Endothelial cell of umbilical vein (primary cell): ENCODE measurements around the gene DENND1A.

ENCODE experiments used
- CTCF ChIP-seq, 2 donors: IDR thresholded peaks; 1 replicate in 1 of 2; 2 replicates in 1 of 2; pipeline ENCODE4 v1.5.1; 2011; ENCODE audit warnings: low read length in 2 of 2, mild to moderate bottlenecking in 2 of 2, moderate library complexity in 2 of 2, control low read depth in 1 of 2, inconsistent platforms in 1 of 2, low read depth in 1 of 2; ENCODE audit not compliant: insufficient read depth in 1 of 2; ENCODE audit errors: extremely low read depth in 1 of 2
- EZH2 ChIP-seq: IDR thresholded peaks from 2 replicates; pipeline ENCODE4 v1.6.1; 2012; ENCODE audit warnings: borderline replicate concordance, low read depth, mild to moderate bottlenecking, moderate library complexity, low read length, inconsistent platforms; ENCODE audit not compliant: severe bottlenecking
- FOS ChIP-seq: IDR thresholded peaks from 2 replicates; pipeline ENCODE4 v1.6.1; 2011; ENCODE audit warnings: mild to moderate bottlenecking, low read length, moderate library complexity, borderline replicate concordance; ENCODE audit not compliant: insufficient read depth
- GATA2 ChIP-seq: IDR thresholded peaks from 2 replicates; pipeline ENCODE4 v1.7.0; 2011; ENCODE audit warnings: low read depth, mild to moderate bottlenecking, moderate library complexity, mixed read lengths, low read length; ENCODE audit not compliant: insufficient read length, insufficient read depth
- JUN ChIP-seq: IDR thresholded peaks from 2 replicates; pipeline ENCODE4 v1.6.1; 2011; ENCODE audit warnings: borderline replicate concordance, low read depth; ENCODE audit not compliant: insufficient read length, insufficient read depth
- MAX ChIP-seq: IDR thresholded peaks from 2 replicates; pipeline ENCODE4 v1.6.1; 2011; ENCODE audit not compliant: insufficient read depth, insufficient read length
- MYC ChIP-seq: IDR thresholded peaks from one replicate; pipeline ENCODE4 v1.6.1; 2011; ENCODE audit warnings: mild to moderate bottlenecking, low read depth, low read length
- POLR2A ChIP-seq: IDR thresholded peaks from 2 replicates; pipeline ENCODE4 v1.6.1; 2012; ENCODE audit warnings: low read depth, mild to moderate bottlenecking, control low read depth, low read length
- POLR2AphosphoS5 ChIP-seq: IDR thresholded peaks from 2 replicates; pipeline ENCODE4 v1.6.1; 2012; ENCODE audit warnings: low read depth, mild to moderate bottlenecking, control low read depth, low read length, moderate library complexity; ENCODE audit not compliant: insufficient read depth

GRCh38 chr9:123406691-123407216 lies 523.2 kb downstream of the DENND1A start:
- TF ChIP-seq POLR2AphosphoS5 (no peak), CTCF (IDR thresholded peaks at IDR 0.05; ENCODE audit: extremely low read depth in 1 of 2, insufficient read depth in 1 of 2, low read depth in 1 of 2, low read length in 2 of 2) (no peak), POLR2A (no peak), EZH2 (no peak), GATA2 (no peak), MAX (no peak), MYC (no peak), FOS (no peak), JUN (no peak)
